GM23338 (cell line): ENCODE measurements around the gene IGF1R. TPM values are rescaled to one million over a fixed set of nuclear protein-coding genes. Genes with fewer than 3 reads are reported as not detected.

Experiments used
- ATAC-seq: fragments of 200-7000 bp; cut with Tn5 transposase; 3 replicates; pipeline ENCODE4 v1.9.1; 2020
- DNase-seq: peaks from one replicate; pipeline ENCODE4 v3.0.0-alpha.2; 2015; ENCODE audit warnings: low spot score
- H2AFZ ChIP-seq: fragments of 200-600 bp; sonication (generic); 2 replicates; pipeline ENCODE4 v1.8.0; 2016; ENCODE audit warnings: antibody characterized with exemption, mild to moderate bottlenecking, moderate library complexity
- H3F3A ChIP-seq: fragments of 200-600 bp; sonication (generic); replicated peaks from 2 replicates; pipeline ENCODE4 v1.8.0; 2017; ENCODE audit warnings: antibody characterized with exemption, mixed run types, low read depth
- H3K27ac ChIP-seq: fragments of 200-600 bp; sonication (generic); 2 replicates; pipeline ENCODE4 v1.6.1; 2016; ENCODE audit warnings: low read depth
- H3K27me3 ChIP-seq: fragments of 200-600 bp; sonication (generic); 2 replicates; pipeline ENCODE4 v1.8.0; 2016; ENCODE audit warnings: mild to moderate bottlenecking, mixed run types, moderate library complexity; ENCODE audit not compliant: insufficient read depth
- H3K36me3 ChIP-seq: fragments of 200-600 bp; sonication (generic); 2 replicates; pipeline ENCODE4 v1.8.0; 2016; ENCODE audit warnings: mild to moderate bottlenecking; ENCODE audit not compliant: insufficient read depth
- H3K4me1 ChIP-seq: fragments of 200-600 bp; sonication (generic); 2 replicates; pipeline ENCODE4 v1.8.0; 2016; ENCODE audit warnings: mild to moderate bottlenecking, moderate library complexity; ENCODE audit not compliant: insufficient read depth
- H3K4me2 ChIP-seq: fragments of 200-600 bp; sonication (generic); 2 replicates; pipeline ENCODE4 v1.7.1; 2017; ENCODE audit warnings: mixed run types
- H3K4me3 ChIP-seq: fragments of 200-600 bp; sonication (generic); 2 replicates; pipeline ENCODE4 v1.6.1; 2016; ENCODE audit warnings: mixed run types
- H3K79me2 ChIP-seq: fragments of 200-600 bp; sonication (generic); replicated peaks from 2 replicates; pipeline ENCODE4 v1.8.0; 2017; ENCODE audit warnings: mild to moderate bottlenecking; ENCODE audit not compliant: insufficient read depth
- H3K9me2 ChIP-seq: fragments of 200-600 bp; sonication (generic); 2 replicates; pipeline ENCODE4 v1.8.0; 2017; ENCODE audit not compliant: insufficient read depth
- H4K20me1 ChIP-seq: fragments of 200-600 bp; sonication (generic); replicated peaks from 2 replicates; pipeline ENCODE4 v1.8.0; 2017; ENCODE audit warnings: mild to moderate bottlenecking; ENCODE audit not compliant: insufficient read depth
- H3K27ac Mint-ChIP-seq: 2 replicates; pipeline ENCODE4 v1.8.0; 2020; ENCODE audit warnings: inconsistent platforms, mild to moderate bottlenecking, moderate library complexity, mixed read lengths
- H3K27me3 Mint-ChIP-seq: 3 replicates; pipeline ENCODE4 v1.8.0; 2022; ENCODE audit warnings: low read depth, mild to moderate bottlenecking, moderate library complexity, mixed read lengths, inconsistent platforms; ENCODE audit not compliant: insufficient read depth, poor library complexity
- H3K36me3 Mint-ChIP-seq: 3 replicates; pipeline ENCODE4 v1.8.0; 2021; ENCODE audit warnings: low read depth, mild to moderate bottlenecking, inconsistent platforms, moderate library complexity, mixed read lengths
- H3K4me1 Mint-ChIP-seq: 3 replicates; pipeline ENCODE4 v1.8.0; 2020; ENCODE audit warnings: mild to moderate bottlenecking, inconsistent platforms, mixed read lengths
- H3K4me3 Mint-ChIP-seq: 3 replicates; pipeline ENCODE4 v1.8.0; 2021; ENCODE audit warnings: moderate library complexity, mild to moderate bottlenecking, inconsistent platforms, mixed read lengths
- H3K9me3 Mint-ChIP-seq: 3 replicates; pipeline ENCODE4 v1.8.0; 2020; ENCODE audit warnings: moderate library complexity, mild to moderate bottlenecking, inconsistent platforms, mixed read lengths
- CREB1 ChIP-seq: fragments of 250-450 bp; sonication (Bioruptor Pico); IDR thresholded peaks from 2 replicates; pipeline ENCODE4 v1.5.0; 2020; ENCODE audit warnings: low read depth, mild to moderate bottlenecking, moderate library complexity
- EZH2 ChIP-seq: fragments of 200-600 bp; sonication (generic); IDR thresholded peaks from one replicate; pipeline ENCODE4 v1.8.0; 2017; ENCODE audit warnings: antibody characterized with exemption, mild to moderate bottlenecking, low read depth; ENCODE audit not compliant: unreplicated experiment
- EZH2phosphoT487 ChIP-seq: fragments of 200-600 bp; sonication (generic); IDR thresholded peaks from one replicate; pipeline ENCODE4 v1.8.1; 2018; ENCODE audit warnings: antibody characterized with exemption; ENCODE audit not compliant: unreplicated experiment
- JUNB ChIP-seq: IDR thresholded peaks from one replicate; pipeline ENCODE4 v1.6.1; 2016; ENCODE audit warnings: antibody characterized with exemption; ENCODE audit not compliant: unreplicated experiment
- NANOG ChIP-seq: IDR thresholded peaks from 2 replicates; pipeline ENCODE4 v1.6.1; 2016; ENCODE audit warnings: antibody characterized with exemption, borderline replicate concordance
- POLR2AphosphoS5 ChIP-seq: IDR thresholded peaks from 2 replicates; pipeline ENCODE4 v1.6.1; 2016; ENCODE audit warnings: antibody characterized with exemption, low read depth
- STAT1 ChIP-seq: IDR thresholded peaks from one replicate; pipeline ENCODE4 v1.6.1; 2016; ENCODE audit warnings: antibody characterized with exemption; ENCODE audit not compliant: unreplicated experiment
- ZNF114 ChIP-seq: fragments of 250-450 bp; sonication (Bioruptor Pico); IDR thresholded peaks from 2 replicates; pipeline ENCODE4 v1.5.0; 2020; ENCODE audit warnings: mild to moderate bottlenecking, moderate library complexity
- ZNF331 ChIP-seq: fragments of 250-450 bp; sonication (Bioruptor Pico); IDR thresholded peaks from 2 replicates; pipeline ENCODE4 v1.5.0; 2020; ENCODE audit warnings: low read depth, mild to moderate bottlenecking, moderate library complexity
- polyA plus RNA-seq: library from polyadenylated mRNA; unstranded; fragments of >200 nt; fragmentation: Nextera tagmentation; extraction: Ambion mirVana; gene quantifications from 2 replicates; pipeline ENCODE4 v1.2.1, GENCODE V29; 2016
- total RNA-seq: library from RNA; depleted of rRNA; stranded (reverse); fragments of >200 nt; shearing (Covaris generic); gene quantifications from 2 replicates; pipeline ENCODE4 v1.2.3, GENCODE V29; 2014
- TF ChIP-seq, protein P1 (sequence below): IDR thresholded peaks from 2 replicates; pipeline ENCODE4 v1.6.1; 2016; ENCODE audit warnings: antibody characterized with exemption
- TF ChIP-seq, protein P2 (sequence below), 2 experiments: fragments of 200-600 bp in 1 of 2; sonication (generic) in 1 of 2; conservative IDR thresholded peaks; 2 replicates each; pipeline versions ENCODE4 v1.5.1 to v1.6.1; 2016 to 2017; ENCODE audit warnings: antibody characterized with exemption in 2 of 2, low read depth in 2 of 2, mild to moderate bottlenecking in 2 of 2, moderate library complexity in 1 of 2
- TF ChIP-seq, protein P3 (sequence below): fragments of 250-450 bp; sonication (Bioruptor Pico); IDR thresholded peaks from 2 replicates; pipeline ENCODE4 v1.5.0; 2020; ENCODE audit warnings: mild to moderate bottlenecking, moderate library complexity

IGF1R gene
- total and polyA plus RNA-seq, 2 experiments from 2014 or later = 20.4 to 92.2 TPM

DNA sequence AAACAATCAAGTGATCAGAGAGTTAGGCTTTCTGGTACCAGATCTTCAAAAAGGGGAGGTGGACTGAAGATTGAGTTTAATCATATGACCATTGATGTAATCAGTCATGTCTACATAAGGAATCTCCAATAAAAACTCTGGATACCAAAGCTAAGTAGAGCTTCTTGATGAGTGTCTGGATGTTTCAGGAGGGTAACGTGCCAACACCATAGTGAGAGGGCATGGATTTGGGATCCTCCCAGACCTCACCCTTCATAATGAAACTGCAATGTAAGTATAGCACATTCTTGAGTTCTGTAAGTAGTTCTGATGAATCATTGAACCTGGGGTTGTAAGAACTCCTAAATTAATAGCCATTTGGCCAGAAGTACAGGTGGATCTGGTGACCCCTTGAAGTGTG, 337.9 kb downstream of the IGF1R start (continued):
- TF ChIP-seq, protein P1, sequence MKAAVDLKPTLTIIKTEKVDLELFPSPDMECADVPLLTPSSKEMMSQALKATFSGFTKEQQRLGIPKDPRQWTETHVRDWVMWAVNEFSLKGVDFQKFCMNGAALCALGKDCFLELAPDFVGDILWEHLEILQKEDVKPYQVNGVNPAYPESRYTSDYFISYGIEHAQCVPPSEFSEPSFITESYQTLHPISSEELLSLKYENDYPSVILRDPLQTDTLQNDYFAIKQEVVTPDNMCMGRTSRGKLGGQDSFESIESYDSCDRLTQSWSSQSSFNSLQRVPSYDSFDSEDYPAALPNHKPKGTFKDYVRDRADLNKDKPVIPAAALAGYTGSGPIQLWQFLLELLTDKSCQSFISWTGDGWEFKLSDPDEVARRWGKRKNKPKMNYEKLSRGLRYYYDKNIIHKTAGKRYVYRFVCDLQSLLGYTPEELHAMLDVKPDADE = no peak
- TF ChIP-seq, protein P2, sequence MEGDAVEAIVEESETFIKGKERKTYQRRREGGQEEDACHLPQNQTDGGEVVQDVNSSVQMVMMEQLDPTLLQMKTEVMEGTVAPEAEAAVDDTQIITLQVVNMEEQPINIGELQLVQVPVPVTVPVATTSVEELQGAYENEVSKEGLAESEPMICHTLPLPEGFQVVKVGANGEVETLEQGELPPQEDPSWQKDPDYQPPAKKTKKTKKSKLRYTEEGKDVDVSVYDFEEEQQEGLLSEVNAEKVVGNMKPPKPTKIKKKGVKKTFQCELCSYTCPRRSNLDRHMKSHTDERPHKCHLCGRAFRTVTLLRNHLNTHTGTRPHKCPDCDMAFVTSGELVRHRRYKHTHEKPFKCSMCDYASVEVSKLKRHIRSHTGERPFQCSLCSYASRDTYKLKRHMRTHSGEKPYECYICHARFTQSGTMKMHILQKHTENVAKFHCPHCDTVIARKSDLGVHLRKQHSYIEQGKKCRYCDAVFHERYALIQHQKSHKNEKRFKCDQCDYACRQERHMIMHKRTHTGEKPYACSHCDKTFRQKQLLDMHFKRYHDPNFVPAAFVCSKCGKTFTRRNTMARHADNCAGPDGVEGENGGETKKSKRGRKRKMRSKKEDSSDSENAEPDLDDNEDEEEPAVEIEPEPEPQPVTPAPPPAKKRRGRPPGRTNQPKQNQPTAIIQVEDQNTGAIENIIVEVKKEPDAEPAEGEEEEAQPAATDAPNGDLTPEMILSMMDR (conservative IDR thresholded peaks at IDR 0.05; ENCODE audit: low read depth in 2 of 2) = no peak

DNA sequence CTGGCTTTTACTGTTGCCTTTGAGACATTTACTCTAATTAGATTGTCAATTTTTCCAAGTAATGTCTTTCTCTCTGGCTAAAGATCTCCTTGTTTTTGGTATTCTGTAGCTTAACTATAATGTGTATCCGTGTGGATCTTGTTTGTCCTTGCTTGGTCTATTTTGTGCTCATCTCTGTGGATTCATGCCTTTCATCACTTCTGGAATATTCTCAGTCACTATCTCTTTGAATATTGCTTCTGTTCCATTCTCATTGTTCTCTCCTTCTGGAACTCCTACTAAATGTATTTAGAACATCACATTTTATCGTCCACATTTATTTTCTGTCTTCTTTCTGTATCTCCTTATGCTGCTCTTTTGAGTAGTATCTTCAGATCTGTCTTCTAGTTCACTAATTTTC, 346.6 kb downstream of the IGF1R start:
- H4K20me1 ChIP-seq = no peaks in the 10 kb centered on the region
- Mint-ChIP-seq H3K4me1 (no peaks in the 10 kb centered on the region), H3K9me3 (no peaks in the 10 kb centered on the region; the same call in 1 of the 3 replicates), H3K4me3 (no peak overlapping the region), H3K27ac (no peak overlapping the region), H3K27me3 (peaks cover 2% of the 10 kb centered on the region), H3K36me3 (no peaks in the 10 kb centered on the region; the same call in 2 of the 3 replicates)
- no peak overlapping the region for H3K4me3 ChIP-seq
- no peaks in the 10 kb centered on the region for H3F3A ChIP-seq
- H3K27me3 ChIP-seq = no peaks in the 10 kb centered on the region
- no peak overlapping the region for H2AFZ ChIP-seq
- no peak overlapping the region for H3K27ac ChIP-seq
- no peaks in the 10 kb centered on the region for H3K79me2 ChIP-seq
- no peaks in the 10 kb centered on the region for H3K36me3 ChIP-seq
- DNase-seq (no peak), ATAC-seq (no peak)
- no peaks in the 10 kb centered on the region for H3K4me1 ChIP-seq
- H3K4me2 ChIP-seq = no peak overlapping the region
- no peaks in the 10 kb centered on the region for H3K9me2 ChIP-seq
- TF ChIP-seq ZNF114 (CRISPR knock-in tag) (no peak), CREB1 (CRISPR knock-in tag) (no peak), POLR2AphosphoS5 (no peak), STAT1 (no peak), EZH2 (no peak), NANOG (no peak), JUNB (no peak), EZH2phosphoT487 (no peak), ZNF331 (CRISPR knock-in tag) (no peak)
- TF ChIP-seq, protein P2 (conservative IDR thresholded peaks at IDR 0.05; ENCODE audit: low read depth in 2 of 2) = no peak
- TF ChIP-seq, protein P1 = no peak
- TF ChIP-seq, protein P3, sequence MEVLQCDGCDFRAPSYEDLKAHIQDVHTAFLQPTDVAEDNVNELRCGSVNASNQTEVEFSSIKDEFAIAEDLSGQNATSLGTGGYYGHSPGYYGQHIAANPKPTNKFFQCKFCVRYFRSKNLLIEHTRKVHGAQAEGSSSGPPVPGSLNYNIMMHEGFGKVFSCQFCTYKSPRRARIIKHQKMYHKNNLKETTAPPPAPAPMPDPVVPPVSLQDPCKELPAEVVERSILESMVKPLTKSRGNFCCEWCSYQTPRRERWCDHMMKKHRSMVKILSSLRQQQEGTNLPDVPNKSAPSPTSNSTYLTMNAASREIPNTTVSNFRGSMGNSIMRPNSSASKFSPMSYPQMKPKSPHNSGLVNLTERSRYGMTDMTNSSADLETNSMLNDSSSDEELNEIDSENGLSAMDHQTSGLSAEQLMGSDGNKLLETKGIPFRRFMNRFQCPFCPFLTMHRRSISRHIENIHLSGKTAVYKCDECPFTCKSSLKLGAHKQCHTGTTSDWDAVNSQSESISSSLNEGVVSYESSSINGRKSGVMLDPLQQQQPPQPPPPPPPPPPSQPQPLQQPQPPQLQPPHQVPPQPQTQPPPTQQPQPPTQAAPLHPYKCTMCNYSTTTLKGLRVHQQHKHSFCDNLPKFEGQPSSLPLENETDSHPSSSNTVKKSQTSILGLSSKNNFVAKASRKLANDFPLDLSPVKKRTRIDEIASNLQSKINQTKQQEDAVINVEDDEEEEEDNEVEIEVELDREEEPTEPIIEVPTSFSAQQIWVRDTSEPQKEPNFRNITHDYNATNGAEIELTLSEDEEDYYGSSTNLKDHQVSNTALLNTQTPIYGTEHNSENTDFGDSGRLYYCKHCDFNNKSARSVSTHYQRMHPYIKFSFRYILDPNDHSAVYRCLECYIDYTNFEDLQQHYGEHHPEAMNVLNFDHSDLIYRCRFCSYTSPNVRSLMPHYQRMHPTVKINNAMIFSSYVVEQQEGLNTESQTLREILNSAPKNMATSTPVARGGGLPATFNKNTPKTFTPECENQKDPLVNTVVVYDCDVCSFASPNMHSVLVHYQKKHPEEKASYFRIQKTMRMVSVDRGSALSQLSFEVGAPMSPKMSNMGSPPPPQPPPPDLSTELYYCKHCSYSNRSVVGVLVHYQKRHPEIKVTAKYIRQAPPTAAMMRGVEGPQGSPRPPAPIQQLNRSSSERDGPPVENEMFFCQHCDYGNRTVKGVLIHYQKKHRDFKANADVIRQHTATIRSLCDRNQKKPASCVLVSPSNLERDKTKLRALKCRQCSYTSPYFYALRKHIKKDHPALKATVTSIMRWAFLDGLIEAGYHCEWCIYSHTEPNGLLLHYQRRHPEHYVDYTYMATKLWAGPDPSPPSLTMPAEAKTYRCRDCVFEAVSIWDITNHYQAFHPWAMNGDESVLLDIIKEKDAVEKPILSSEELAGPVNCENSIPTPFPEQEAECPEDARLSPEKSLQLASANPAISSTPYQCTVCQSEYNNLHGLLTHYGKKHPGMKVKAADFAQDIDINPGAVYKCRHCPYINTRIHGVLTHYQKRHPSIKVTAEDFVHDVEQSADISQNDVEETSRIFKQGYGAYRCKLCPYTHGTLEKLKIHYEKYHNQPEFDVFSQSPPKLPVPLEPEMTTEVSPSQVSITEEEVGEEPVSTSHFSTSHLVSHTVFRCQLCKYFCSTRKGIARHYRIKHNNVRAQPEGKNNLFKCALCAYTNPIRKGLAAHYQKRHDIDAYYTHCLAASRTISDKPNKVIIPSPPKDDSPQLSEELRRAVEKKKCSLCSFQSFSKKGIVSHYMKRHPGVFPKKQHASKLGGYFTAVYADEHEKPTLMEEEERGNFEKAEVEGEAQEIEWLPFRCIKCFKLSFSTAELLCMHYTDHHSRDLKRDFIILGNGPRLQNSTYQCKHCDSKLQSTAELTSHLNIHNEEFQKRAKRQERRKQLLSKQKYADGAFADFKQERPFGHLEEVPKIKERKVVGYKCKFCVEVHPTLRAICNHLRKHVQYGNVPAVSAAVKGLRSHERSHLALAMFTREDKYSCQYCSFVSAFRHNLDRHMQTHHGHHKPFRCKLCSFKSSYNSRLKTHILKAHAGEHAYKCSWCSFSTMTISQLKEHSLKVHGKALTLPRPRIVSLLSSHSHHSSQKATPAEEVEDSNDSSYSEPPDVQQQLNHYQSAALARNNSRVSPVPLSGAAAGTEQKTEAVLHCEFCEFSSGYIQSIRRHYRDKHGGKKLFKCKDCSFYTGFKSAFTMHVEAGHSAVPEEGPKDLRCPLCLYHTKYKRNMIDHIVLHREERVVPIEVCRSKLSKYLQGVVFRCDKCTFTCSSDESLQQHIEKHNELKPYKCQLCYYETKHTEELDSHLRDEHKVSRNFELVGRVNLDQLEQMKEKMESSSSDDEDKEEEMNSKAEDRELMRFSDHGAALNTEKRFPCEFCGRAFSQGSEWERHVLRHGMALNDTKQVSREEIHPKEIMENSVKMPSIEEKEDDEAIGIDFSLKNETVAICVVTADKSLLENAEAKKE (CRISPR knock-in tag) = no peak
